ENCODE data around the gene ZFAND2B.
"Not testable (repeated sequence)": the region's sequence is repeated elsewhere in the genome, so short reads cannot be mapped to it uniquely, and the experiment has no call there.

ZFAND2B gene

DNA sequence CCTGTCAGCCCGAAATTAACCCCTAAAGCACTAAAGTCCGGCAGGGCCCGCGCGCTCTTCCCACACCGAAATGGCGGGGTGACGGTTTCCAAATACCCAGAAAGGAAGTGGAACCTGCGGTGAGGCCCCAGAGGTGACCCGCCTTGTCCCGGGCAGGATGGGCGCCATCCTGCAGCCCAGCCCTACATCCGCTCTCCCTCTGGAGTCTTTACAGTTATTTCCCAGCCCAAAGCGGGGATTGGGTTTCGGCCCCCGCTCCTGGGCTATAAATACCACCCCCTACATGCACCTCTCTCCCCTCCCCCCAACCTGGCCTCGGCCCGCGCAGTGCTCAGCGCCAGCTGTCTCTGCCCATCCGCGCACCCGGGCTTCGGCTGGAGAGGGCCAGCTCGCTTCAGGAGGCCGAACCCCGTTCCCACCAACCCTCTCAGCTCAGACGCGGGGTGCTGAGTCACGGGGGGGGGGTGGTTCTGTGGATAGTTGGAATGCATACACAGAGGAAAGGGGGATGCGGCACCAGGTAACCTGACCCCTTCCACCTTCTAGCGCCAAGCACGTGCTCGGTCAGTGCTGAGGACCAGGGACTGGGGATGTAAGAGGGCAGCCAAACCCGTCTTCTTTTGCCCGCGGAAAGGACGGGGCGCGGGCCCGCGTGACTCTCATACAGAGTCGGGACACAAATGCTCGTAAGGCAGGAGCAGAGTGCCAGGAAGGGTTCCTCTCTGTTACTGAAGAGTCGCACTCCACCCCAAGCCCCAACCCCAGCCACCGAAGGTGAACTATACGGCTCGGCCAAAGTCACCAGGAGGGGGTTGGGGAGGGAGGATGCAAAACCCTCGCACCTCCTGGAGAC lies 46.5 kb downstream of the ZFAND2B start, which contains the start of gene TUBA4B:
Gene TUBA4B (plus strand): TSS at position 344 of the 853 bp plus-strand sequence. CDS start 165 bp downstream, at position 509.
- DNase-seq, result peak; percentile 31

GRCh38 chr2:219253753-219254589 lies 47.4 kb downstream of the ZFAND2B start, which contains the start of gene TUBA4A:
Gene TUBA4A, minus strand, starts transcription at chr2:219253918. Its CDS starts 60 bp downstream, at chr2:219253858.
- peak; percentile 59 for DNase-seq

GRCh38 chr2:219254590-219255201 lies 48.1 kb downstream of the ZFAND2B start:
- DNase-seq, result no peak

DNA sequence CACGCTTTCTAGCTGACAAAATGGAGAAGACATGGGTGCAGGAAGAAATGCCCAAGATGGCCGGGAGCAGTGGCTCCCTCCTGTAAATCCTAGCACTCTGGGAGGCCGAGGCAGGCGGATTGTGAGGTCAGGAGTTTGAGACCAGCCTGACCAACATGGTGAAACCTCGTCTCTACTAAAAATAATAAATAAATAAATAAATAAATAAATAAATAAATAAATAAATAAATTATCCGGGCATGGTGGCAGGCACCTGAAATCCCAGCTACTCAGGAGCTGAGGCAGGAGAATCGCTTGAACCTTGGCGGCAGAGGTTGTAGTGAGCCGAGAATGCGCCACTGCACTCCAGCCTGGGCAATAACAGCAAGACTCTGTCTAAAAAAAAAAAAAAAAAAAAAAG lies 52.4 kb downstream of the ZFAND2B start:
- not testable (repeated sequence) for DNase-seq
